BLaER1 treated with 17β-estradiol and CSF1 and Interleukin-3, amounts not matched to agents 10 nM and 100 nM (cell line): ENCODE data around the gene ATAD2B.

Experiments
- H3K27ac ChIP-seq, 11 experiments: shearing (Covaris generic); formaldehyde crosslinking; 2 replicates each; pipeline ENCODE4 v1.8.1; 2022
- H3K27me3 ChIP-seq, 11 experiments: shearing (Covaris generic); formaldehyde crosslinking; 2 replicates each; pipeline ENCODE4 v1.8.1; 2022
- H3K36me3 ChIP-seq, 11 experiments: shearing (Covaris generic); formaldehyde crosslinking; 2 replicates each; pipeline ENCODE4 v1.8.1; 2022
- H3K4me1 ChIP-seq, 10 experiments: shearing (Covaris generic); formaldehyde crosslinking; 2 replicates each; pipeline ENCODE4 v1.8.1; 2022
- H3K4me2 ChIP-seq, 11 experiments: shearing (Covaris generic); formaldehyde crosslinking; 2 replicates each; pipeline ENCODE4 v1.8.1; 2022
- H3K4me3 ChIP-seq, 10 experiments: shearing (Covaris generic); formaldehyde crosslinking; 2 replicates each; pipeline ENCODE4 v1.8.1; 2022
- H3K9ac ChIP-seq, 11 experiments: shearing (Covaris generic); formaldehyde crosslinking; 2 replicates each; pipeline ENCODE4 v1.8.1; 2022
- H3K9me3 ChIP-seq, 11 experiments: shearing (Covaris generic); formaldehyde crosslinking; replicated peaks in 1 of 11; 2 replicates each; pipeline ENCODE4 v1.8.1; 2022
- H4K20me1 ChIP-seq, 11 experiments: shearing (Covaris generic); formaldehyde crosslinking; 2 replicates each; pipeline ENCODE4 v1.8.1; 2022
- Cebpa-rat ChIP-seq, 11 experiments: shearing (Covaris generic); IDR thresholded peaks; 2 replicates each; pipeline ENCODE4 v1.8.1; 2022

The ATAD2B gene

GRCh38 chr2:23943666-23944065 lies 16.7 kb upstream of the ATAD2B start:
- H4K20me1 ChIP-seq = peaks cover 18 to 75% (median 38%) of the 10 kb centered on the region in 11 experiments; a peak in 19 of 22 replicates

DNA sequence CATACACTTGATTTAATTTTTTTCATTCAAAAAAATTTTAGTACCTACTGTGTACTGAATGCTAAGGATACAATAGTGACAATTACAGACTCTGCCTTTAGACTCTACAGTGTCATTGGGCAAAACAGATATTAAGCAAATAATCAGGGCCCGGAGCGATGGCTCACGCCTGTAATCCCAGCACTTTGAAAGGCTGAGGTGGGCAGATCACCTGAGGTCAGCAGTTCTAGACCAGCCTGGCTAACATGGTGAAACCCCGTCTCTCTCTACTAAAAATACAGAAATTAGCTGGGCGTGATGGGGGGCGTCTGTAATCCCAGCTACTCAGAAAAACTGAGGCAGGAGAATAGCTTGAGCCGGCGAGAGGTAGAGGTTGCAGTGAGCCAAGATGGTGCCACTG lies 14.7 kb upstream of the ATAD2B start:
- no peak for TF ChIP-seq Cebpa-rat (IDR thresholded peaks at IDR 0.05)
- Histone ChIP-seq H3K27me3 (no peaks in the 10 kb centered on the region), H3K4me2 (peak overlapping the region; percentile 67 to 96 (median 89)), H3K4me1 (peaks cover 27 to 32% (median 28%) of the 10 kb centered on the region in 10 experiments), H3K4me3 (peak overlapping the region; percentile 74 to 94 (median 84)), H3K27ac (peak overlapping the region in 2 of 11 experiments; percentile 84 to 92; a peak in 5 of 22 replicates), H3K36me3 (peaks cover 0 to 31% (median 21%) of the 10 kb centered on the region in 11 experiments; a peak in 17 of 22 replicates), H3K9me3 (no peaks in the 10 kb centered on the region), H3K9ac (peak overlapping the region; percentile 87 to 96 (median 94); a peak in 21 of 22 replicates), H4K20me1 (peaks cover 14 to 56% (median 37%) of the 10 kb centered on the region in 11 experiments; a peak in 19 of 22 replicates)

More at GRCh38 chr2:23943666-23944065, 16.7 kb upstream of the ATAD2B start:
- peaks cover 0 to 47% (median 26%) of the 10 kb centered on the region in 11 experiments; a peak in 17 of 22 replicates for H3K36me3 ChIP-seq
- no peak overlapping the region for H3K4me3 ChIP-seq
- H3K9me3 ChIP-seq = no peaks in the 10 kb centered on the region
- peaks cover 22 to 29% (median 25%) of the 10 kb centered on the region in 10 experiments for H3K4me1 ChIP-seq
- 0 out of 22 replicates have a peak overlapping the region, but pooled peaks of 1 of the 11 experiments have one; percentile 11 for H3K4me2 ChIP-seq
- no peak for TF ChIP-seq Cebpa-rat (IDR thresholded peaks at IDR 0.05)
- no peak overlapping the region for H3K27ac ChIP-seq
- no peaks in the 10 kb centered on the region for H3K27me3 ChIP-seq
- no peak overlapping the region for H3K9ac ChIP-seq

- H3K4me1 ChIP-seq = peaks cover 27 to 32% (median 28%) of the 10 kb centered on the region in 10 experiments
- peak overlapping the region; percentile 67 to 96 (median 89) for H3K4me2 ChIP-seq
- peak overlapping the region; percentile 74 to 94 (median 84) for H3K4me3 ChIP-seq
- peaks cover 0 to 24% (median 16%) of the 10 kb centered on the region in 11 experiments; a peak in 16 of 22 replicates for H3K36me3 ChIP-seq
- peak overlapping the region; percentile 87 to 96 (median 94) for H3K9ac ChIP-seq
- peaks cover 14 to 49% (median 31%) of the 10 kb centered on the region in 11 experiments; a peak in 19 of 22 replicates for H4K20me1 ChIP-seq
- no peaks in the 10 kb centered on the region for H3K9me3 ChIP-seq
- H3K27me3 ChIP-seq = no peaks in the 10 kb centered on the region
- no peak for TF ChIP-seq Cebpa-rat (IDR thresholded peaks at IDR 0.05)
- peak overlapping the region; percentile 83 to 95 (median 92) for H3K27ac ChIP-seq
Measured at GRCh38 chr2:23940718-23941620, 14.0 kb upstream of the ATAD2B start.

- peaks cover 0 to 21% (median 14%) of the 10 kb centered on the region in 11 experiments; a peak in 11 of 22 replicates for H3K36me3 ChIP-seq
- peak within 1 kb of the TSS; percentile 83 to 95 (median 92) for H3K27ac ChIP-seq
- H3K4me2 ChIP-seq = peak within 1 kb of the TSS; percentile 67 to 96 (median 91)
- peak within 1 kb of the TSS; percentile 74 to 94 (median 84) for H3K4me3 ChIP-seq
- peak within 1 kb of the TSS; percentile 87 to 96 (median 94) for H3K9ac ChIP-seq
- H4K20me1 ChIP-seq = peaks cover 10 to 41% (median 29%) of the 10 kb centered on the region in 11 experiments; a peak in 19 of 22 replicates
- TF ChIP-seq Cebpa-rat (IDR thresholded peaks at IDR 0.05) = no peak
- H3K9me3 ChIP-seq = no peaks in the 10 kb centered on the region
- H3K27me3 ChIP-seq = no peaks in the 10 kb centered on the region
- H3K4me1 ChIP-seq = peaks cover 27 to 32% (median 28%) of the 10 kb centered on the region in 10 experiments
Measured at GRCh38 chr2:23939987-23940717, 13.2 kb upstream of the ATAD2B start, which contains the start of gene UBXN2A. Gene UBXN2A (plus strand): TSS chr2:23940463. CDS start chr2:23958315, 17,852 bp downstream.

GRCh38 chr2:23934259-23934658 lies 7.3 kb upstream of the ATAD2B start:
- Histone ChIP-seq H3K4me3 (no peak overlapping the region), H3K4me1 (peaks cover 7 to 15% (median 10%) of the 10 kb centered on the region in 10 experiments), H3K9me3 (no peaks in the 10 kb centered on the region), H4K20me1 (no peaks in the 10 kb centered on the region; a peak in 1 of 22 replicates), H3K4me2 (no peak overlapping the region), H3K9ac (no peak overlapping the region), H3K36me3 (peaks cover 0 to 19% (median 10%) of the 10 kb centered on the region in 11 experiments; a peak in 9 of 22 replicates), H3K27me3 (no peaks in the 10 kb centered on the region), H3K27ac (no peak overlapping the region)
- TF ChIP-seq Cebpa-rat (IDR thresholded peaks at IDR 0.05) = no peak

- Histone ChIP-seq H3K27ac (peak overlapping the region; percentile 93 to 99 (median 98)), H3K9me3 (no peaks in the 10 kb centered on the region), H3K4me3 (peak overlapping the region; percentile 79 to 97 (median 90)), H4K20me1 (peaks cover 33 to 46% (median 45%) of the 10 kb centered on the region in 11 experiments; a peak in 21 of 22 replicates), H3K27me3 (no peaks in the 10 kb centered on the region), H3K9ac (peak overlapping the region; percentile 92 to 100 (median 98)), H3K36me3 (peaks cover 0 to 15% (median 6%) of the 10 kb centered on the region in 11 experiments; a peak in 9 of 22 replicates), H3K4me2 (peak overlapping the region; percentile 69 to 95 (median 86)), H3K4me1 (peaks cover 31 to 50% (median 45%) of the 10 kb centered on the region in 10 experiments)
- no peak for TF ChIP-seq Cebpa-rat (IDR thresholded peaks at IDR 0.05)
Measured at GRCh38 chr2:23926290-23926749, 603 bp downstream of the ATAD2B start.

DNA sequence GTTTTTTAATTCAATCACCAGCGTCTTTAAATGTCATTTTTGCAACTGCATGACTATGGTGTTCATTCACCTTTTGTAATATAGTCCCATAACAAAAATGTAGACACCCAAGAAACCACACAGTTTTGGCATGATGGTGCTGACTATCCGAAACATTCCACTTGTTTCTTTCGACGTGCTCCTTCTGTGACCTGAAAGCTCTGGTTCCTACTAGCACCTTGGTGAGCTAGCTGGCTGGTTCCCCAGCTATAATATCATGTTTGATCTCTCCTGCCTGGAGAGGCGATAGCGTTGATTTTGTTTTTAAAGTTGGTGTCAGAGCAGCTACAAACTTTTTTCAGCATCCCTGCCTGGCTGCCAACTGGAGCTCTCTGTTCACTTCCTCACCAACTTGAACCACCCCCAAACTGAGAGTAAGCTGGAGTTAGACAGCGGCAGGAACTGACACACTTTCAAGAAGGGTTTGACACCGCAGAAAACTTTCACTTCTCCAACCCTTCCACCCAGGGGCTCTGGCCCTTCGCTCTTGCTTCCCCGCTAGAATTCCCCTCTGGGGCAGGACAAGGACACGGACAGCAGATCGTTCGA lies 1.1 kb downstream of the ATAD2B start:
- peaks cover 37 to 51% (median 50%) of the 10 kb centered on the region in 11 experiments; a peak in 21 of 22 replicates for H4K20me1 ChIP-seq
- peak overlapping the region; percentile 92 to 100 (median 98) for H3K9ac ChIP-seq
- H3K4me1 ChIP-seq = peaks cover 35 to 56% (median 50%) of the 10 kb centered on the region in 10 experiments
- H3K27ac ChIP-seq = peak overlapping the region; percentile 93 to 99 (median 98)
- peak overlapping the region; percentile 79 to 97 (median 90) for H3K4me3 ChIP-seq
- TF ChIP-seq Cebpa-rat (IDR thresholded peaks at IDR 0.05) = no peak
- peak overlapping the region; percentile 69 to 95 (median 86) for H3K4me2 ChIP-seq
- peaks cover 0 to 10% (median 1%) of the 10 kb centered on the region in 11 experiments; a peak in 6 of 22 replicates for H3K36me3 ChIP-seq
- H3K9me3 ChIP-seq = no peaks in the 10 kb centered on the region
- H3K27me3 ChIP-seq = no peaks in the 10 kb centered on the region
